K562 (cell line): ENCODE results near the gene LRRC49. TPM values are rescaled to one million over a fixed set of nuclear protein-coding genes. Genes with fewer than 3 reads are reported as not detected.

ENCODE experiments used
- ATAC-seq: fragments of 200-7000 bp; cut with Tn5 transposase; 3 replicates; pipeline ENCODE4 v1.9.1; 2020; ENCODE audit warnings: moderate library complexity
- BruUV-seq: library from RNA; stranded (reverse); fragments of 400-500 nt; replicated peaks from 2 replicates; lab custom pipeline; 2021; lab: Mats Ljungman, UMichigan
- CTCF ChIA-PET: fragments of 300-600 bp; formaldehyde crosslinking; extraction: SDS; loops from one replicate; lab custom pipeline; 2021; ENCODE audit warnings: low intra/inter-chr PET ratio; lab: Yijun Ruan, JAX
- POLR2A ChIA-PET: fragments of 300-600, 350-650 bp; sonication (Branson Sonifier 250); formaldehyde crosslinking; extraction: SDS; loops from one replicate; lab custom pipeline; 2021; ENCODE audit warnings: antibody characterized with exemption, inconsistent platforms; lab: Yijun Ruan, JAX
- DNase-seq, 4 experiments: peaks; one replicate each; pipeline versions ENCODE4 v3.0.0 to v3.0.0-alpha.2; 2011 to 2018; ENCODE audit warnings: low spot score in 3 of 4, mixed read lengths in 3 of 4; ENCODE audit errors: extremely low read depth in 1 of 4
- FAIRE-seq: peaks from 2 replicates; lab custom pipeline; 2011; peaks lifted over from hg19 to GRCh38; lab: Jason Lieb, UNC
- H2AFZ ChIP-seq: 2 replicates; pipeline ENCODE4 v1.6.0; 2011; ENCODE audit warnings: low read depth, low read length, control low read depth, inconsistent platforms
- H3K27ac ChIP-seq: fragments of 200-600 bp; 3 replicates; pipeline ENCODE4 v1.8.0; 2011; ENCODE audit warnings: low read depth, mild to moderate bottlenecking, control low read depth, inconsistent platforms, low read length, moderate library complexity, mixed read lengths; ENCODE audit errors: extremely low read depth
- H3K27me3 ChIP-seq, 2 experiments: fragments of 300-600 bp in 1 of 2; 2 replicates in 1 of 2; 3 replicates in 1 of 2; pipeline versions ENCODE4 v1.6.0 to v1.8.0; 2011; ENCODE audit warnings: inconsistent platforms in 2 of 2, low read length in 2 of 2, mild to moderate bottlenecking in 1 of 2, mixed read lengths in 1 of 2, moderate library complexity in 1 of 2; ENCODE audit not compliant: control insufficient read depth in 2 of 2, insufficient read depth in 2 of 2
- H3K36me3 ChIP-seq: fragments of 300-600 bp; 3 replicates; pipeline ENCODE4 v1.8.0; 2011; ENCODE audit warnings: mild to moderate bottlenecking, low read length, inconsistent platforms; ENCODE audit not compliant: control insufficient read depth, insufficient read depth
- H3K4me1 ChIP-seq, 2 experiments: fragments of 200-600 bp in 1 of 2; replicated peaks in 1 of 2; 2 replicates in 1 of 2; 3 replicates in 1 of 2; pipeline versions ENCODE4 v1.5.1 to v1.8.0; 2011; ENCODE audit warnings: inconsistent platforms in 2 of 2, low read length in 2 of 2, mild to moderate bottlenecking in 1 of 2, mixed read lengths in 1 of 2, moderate library complexity in 1 of 2; ENCODE audit not compliant: control insufficient read depth in 2 of 2, insufficient read depth in 2 of 2
- H3K4me2 ChIP-seq: 2 replicates; pipeline ENCODE4 v1.6.1; 2011; ENCODE audit warnings: low read length, control low read depth, inconsistent platforms, mixed read lengths; ENCODE audit not compliant: insufficient read depth
- H3K4me3 ChIP-seq: fragments of 200-600 bp; sonication (generic), shearing (Covaris generic); 2 replicates; pipeline ENCODE4 v1.5.1; 2016; ENCODE audit warnings: control low read depth, inconsistent platforms
- H3K79me2 ChIP-seq: fragments of 200-600 bp; 3 replicates; pipeline ENCODE4 v1.8.0; 2011; ENCODE audit warnings: low read length, inconsistent platforms; ENCODE audit not compliant: control insufficient read depth, insufficient read depth
- H3K9ac ChIP-seq, 2 experiments: 2 replicates each; pipeline versions ENCODE4 v1.6.0 to v1.6.1; 2011; ENCODE audit warnings: low read depth in 2 of 2, low read length in 2 of 2, control low read depth in 1 of 2, inconsistent platforms in 1 of 2, mild to moderate bottlenecking in 1 of 2, mixed read lengths in 1 of 2; ENCODE audit not compliant: insufficient read depth in 1 of 2
- H3K9me1 ChIP-seq: one replicate; pipeline ENCODE4 v1.6.0; 2011; ENCODE audit warnings: inconsistent platforms, mild to moderate bottlenecking, low read length, moderate library complexity; ENCODE audit not compliant: control insufficient read depth, insufficient read depth
- H3K9me3 ChIP-seq: replicated peaks from 2 replicates; pipeline ENCODE4 v1.5.1; 2011; ENCODE audit warnings: low read depth, low read length, inconsistent platforms; ENCODE audit not compliant: control insufficient read depth, insufficient read depth
- H4K20me1 ChIP-seq: replicated peaks from 2 replicates; pipeline ENCODE4 v1.6.1; 2011; ENCODE audit warnings: low read length, inconsistent platforms, mixed read lengths; ENCODE audit not compliant: control insufficient read depth, insufficient read depth
- CC2D1A ChIP-seq: fragments of 450-650 bp; IDR thresholded peaks from 2 replicates; pipeline ENCODE4 v1.6.1; 2017; ENCODE audit warnings: mild to moderate bottlenecking
- CHD2 ChIP-seq: IDR thresholded peaks from 2 replicates; pipeline ENCODE4 v1.6.1; 2011; ENCODE audit warnings: low read depth, low read length
- ETV6 ChIP-seq, 3 experiments: fragments of 150-350 bp in 1 of 3; sonication (generic) in 1 of 3; formaldehyde crosslinking in 1 of 3; IDR thresholded peaks; 2 replicates each; pipeline versions ENCODE4 v1.6.1 to v1.8.0; 2014 to 2022; ENCODE audit warnings: borderline replicate concordance in 2 of 3, low read depth in 2 of 3, antibody characterized with exemption in 1 of 3, low read length in 1 of 3, mild to moderate bottlenecking in 1 of 3, missing genetic modification reagents in 1 of 3
- EZH2 ChIP-seq: IDR thresholded peaks from 2 replicates; pipeline ENCODE4 v1.6.1; 2012; ENCODE audit warnings: low read depth, mild to moderate bottlenecking, inconsistent platforms, low read length, borderline replicate concordance
- IRF2 ChIP-seq: sonication (generic); formaldehyde crosslinking; IDR thresholded peaks from 2 replicates; pipeline ENCODE4 v1.8.1; 2022; ENCODE audit warnings: mild to moderate bottlenecking, missing genetic modification reagents
- JUNB ChIP-seq: fragments of 450-650 bp; formaldehyde crosslinking; conservative IDR thresholded peaks from 2 replicates; pipeline ENCODE4 v1.4.0; 2020; ENCODE audit warnings: mild to moderate bottlenecking
- MBD1 ChIP-seq: fragments of 250-450 bp; sonication (Bioruptor Pico); IDR thresholded peaks from 2 replicates; pipeline ENCODE4 v1.8.0; 2022; ENCODE audit warnings: inconsistent platforms
- NFIX ChIP-seq: fragments of 250-450 bp; sonication (Bioruptor Pico); IDR thresholded peaks from 2 replicates; pipeline ENCODE4 v1.4.0; 2020; ENCODE audit warnings: low read depth, mild to moderate bottlenecking, moderate library complexity
- PTBP1 ChIP-seq: fragments of 200-400 bp; formaldehyde crosslinking; IDR thresholded peaks from 2 replicates; pipeline ENCODE4 v1.6.1; 2017; ENCODE audit warnings: low read depth, low read length
- SMAD3 ChIP-seq: fragments of 450-650 bp; formaldehyde crosslinking; conservative IDR thresholded peaks from 2 replicates; pipeline ENCODE4 v1.4.0; 2020; ENCODE audit warnings: mild to moderate bottlenecking
- TSC22D4 ChIP-seq: fragments of 450-650 bp; IDR thresholded peaks from 2 replicates; pipeline ENCODE4 v1.6.1; 2016; ENCODE audit warnings: missing genetic modification characterization, missing biosample characterization, control low read depth
- ZNF282 ChIP-seq: sonication (generic); formaldehyde crosslinking; IDR thresholded peaks from 2 replicates; pipeline ENCODE4 v1.8.1; 2023; ENCODE audit warnings: missing genetic modification reagents
- ZNF707 ChIP-seq: fragments of 250-450 bp; sonication (Bioruptor Pico); conservative IDR thresholded peaks from 2 replicates; pipeline ENCODE4 v1.8.0; 2022; ENCODE audit warnings: inconsistent platforms, mild to moderate bottlenecking, moderate library complexity
- WGBS: fragments of 100-300 bp; shearing (Covaris generic); methylation state at CpG from one replicate; pipeline ENCODE4 v1.1.6; 2016; ENCODE audit warnings: low coverage, mixed read lengths; ENCODE audit not compliant: insufficient coverage; ENCODE audit errors: missing lambda C conversion rate; 5-methylcytosine and 5-hydroxymethylcytosine counted together
- in situ Hi-C: fragments of 300-500 bp; cut with MboI; formaldehyde crosslinking; loops from 4 replicates; pipeline ENCODE4 v1.15.0; 2018; ENCODE audit warnings: inconsistent platforms, mixed read lengths
- intact Hi-C: fragments of 100-400 bp; cut with micrococcal nuclease; formaldehyde crosslinking; loops from 2 replicates; pipeline ENCODE4 v1.14.2; 2022
- polyA plus RNA-seq, 8 experiments: library from polyadenylated mRNA; depleted of rRNA in 4 of 8; stranded (reverse) in 5 of 8; unstranded in 3 of 8; fragments of >200 nt; fragmentation: Nextera tagmentation in 2 of 8; fragmentation: Illumina TruSeq in 1 of 8; extraction: Ambion mirVana in 2 of 8; extraction: Trizol in 1 of 8; gene quantifications; 2 replicates each; pipeline versions ENCODE4 v1.2.1 to v1.2.3, GENCODE V29; 2011 to 2014; ENCODE audit warnings: inconsistent platforms in 1 of 8, missing spikeins in 1 of 8
- total RNA-seq, 7 experiments: library from RNA; depleted of rRNA in 6 of 7; stranded (reverse); fragments of >200 nt in 6 of 7; fragmentation: Illumina TruSeq in 2 of 7; extraction: Trizol in 2 of 7; gene quantifications; 2 replicates each; pipeline versions ENCODE4 v1.2.1 to v1.2.3, GENCODE V29; 2011 to 2021; ENCODE audit warnings: low replicate concordance in 1 of 7
- TF ChIP-seq, protein P1 (sequence below): fragments of 250-450 bp; sonication (Bioruptor Pico); IDR thresholded peaks from 2 replicates; pipeline ENCODE4 v1.5.0; 2022; ENCODE audit warnings: mild to moderate bottlenecking
- TF ChIP-seq, protein P2 (sequence below), 3 experiments: IDR thresholded peaks in 2 of 3; conservative IDR thresholded peaks in 1 of 3; 2 replicates each; pipeline ENCODE4 v1.5.1; 2011 to 2012; ENCODE audit warnings: low read length in 3 of 3, mild to moderate bottlenecking in 3 of 3, control low read depth in 2 of 3, improper control_type of control experiment in 1 of 3, inconsistent platforms in 1 of 3, low read depth in 1 of 3, mixed read lengths in 1 of 3, moderate library complexity in 1 of 3; ENCODE audit not compliant: insufficient read depth in 2 of 3

LRRC49 gene
- total and polyA plus RNA-seq, 9 of the 15 experiments (the other 6 are each of a cell fraction or from before 2014, with no cell fraction given), result 0.32 TPM; not detected in 8

- no peaks in the 10 kb centered on the region; a peak in 1 of 5 replicates for H3K4me1 ChIP-seq
- in situ Hi-C loops (no loop called here), intact Hi-C loops (no loop called here)
- no peak overlapping the region for H3K4me2 ChIP-seq
- no TSS peak for BruUV-seq
- ATAC-seq, result no peak
- no peaks in the 10 kb centered on the region for H3K36me3 ChIP-seq
- H3K4me3 ChIP-seq, result no peak overlapping the region
- FAIRE-seq, result no peak
- H2AFZ ChIP-seq, result no peak overlapping the region
- no peaks in the 10 kb centered on the region for H3K9me1 ChIP-seq
- no peak overlapping the region for H3K27ac ChIP-seq
- H3K27me3 ChIP-seq, result peaks cover 2 to 8% of the 10 kb centered on the region in 2 experiments; a peak in 3 of 5 replicates
- WGBS, result 3% methylated on average over 4 of the region's 4 CpGs
- ChIA-PET CTCF (no interaction called here), POLR2A (no interaction called here)
- TF ChIP-seq JUNB (CRISPR knock-in tag), result no peak
- TF ChIP-seq, protein P1, sequence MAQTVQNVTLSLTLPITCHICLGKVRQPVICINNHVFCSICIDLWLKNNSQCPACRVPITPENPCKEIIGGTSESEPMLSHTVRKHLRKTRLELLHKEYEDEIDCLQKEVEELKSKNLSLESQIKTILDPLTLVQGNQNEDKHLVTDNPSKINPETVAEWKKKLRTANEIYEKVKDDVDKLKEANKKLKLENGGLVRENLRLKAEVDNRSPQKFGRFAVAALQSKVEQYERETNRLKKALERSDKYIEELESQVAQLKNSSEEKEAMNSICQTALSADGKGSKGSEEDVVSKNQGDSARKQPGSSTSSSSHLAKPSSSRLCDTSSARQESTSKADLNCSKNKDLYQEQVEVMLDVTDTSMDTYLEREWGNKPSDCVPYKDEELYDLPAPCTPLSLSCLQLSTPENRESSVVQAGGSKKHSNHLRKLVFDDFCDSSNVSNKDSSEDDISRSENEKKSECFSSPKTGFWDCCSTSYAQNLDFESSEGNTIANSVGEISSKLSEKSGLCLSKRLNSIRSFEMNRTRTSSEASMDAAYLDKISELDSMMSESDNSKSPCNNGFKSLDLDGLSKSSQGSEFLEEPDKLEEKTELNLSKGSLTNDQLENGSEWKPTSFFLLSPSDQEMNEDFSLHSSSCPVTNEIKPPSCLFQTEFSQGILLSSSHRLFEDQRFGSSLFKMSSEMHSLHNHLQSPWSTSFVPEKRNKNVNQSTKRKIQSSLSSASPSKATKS (CRISPR knock-in tag), result no peak
- TF ChIP-seq PTBP1, result no peak
- TF ChIP-seq SMAD3, result no peak
- TF ChIP-seq CHD2, result no peak
- TF ChIP-seq IRF2, result no peak
- TF ChIP-seq CC2D1A, result no peak
- TF ChIP-seq ZNF707 (CRISPR knock-in tag), result no peak
- no peak for TF ChIP-seq MBD1
- no peak for TF ChIP-seq ZNF282 (CRISPR knock-in tag)
- TF ChIP-seq NFIX (CRISPR knock-in tag), result no peak
- TF ChIP-seq ETV6 (IDR thresholded peaks at IDR 0.05; ENCODE audit: borderline replicate concordance in 1 of 2, low read depth in 2 of 2, low read length in 1 of 2), result no peak
- no peak for TF ChIP-seq ETV6 (CRISPR knock-in tag; IDR thresholded peaks at IDR 0.05; ENCODE audit: borderline replicate concordance)
- TF ChIP-seq, protein P2, sequence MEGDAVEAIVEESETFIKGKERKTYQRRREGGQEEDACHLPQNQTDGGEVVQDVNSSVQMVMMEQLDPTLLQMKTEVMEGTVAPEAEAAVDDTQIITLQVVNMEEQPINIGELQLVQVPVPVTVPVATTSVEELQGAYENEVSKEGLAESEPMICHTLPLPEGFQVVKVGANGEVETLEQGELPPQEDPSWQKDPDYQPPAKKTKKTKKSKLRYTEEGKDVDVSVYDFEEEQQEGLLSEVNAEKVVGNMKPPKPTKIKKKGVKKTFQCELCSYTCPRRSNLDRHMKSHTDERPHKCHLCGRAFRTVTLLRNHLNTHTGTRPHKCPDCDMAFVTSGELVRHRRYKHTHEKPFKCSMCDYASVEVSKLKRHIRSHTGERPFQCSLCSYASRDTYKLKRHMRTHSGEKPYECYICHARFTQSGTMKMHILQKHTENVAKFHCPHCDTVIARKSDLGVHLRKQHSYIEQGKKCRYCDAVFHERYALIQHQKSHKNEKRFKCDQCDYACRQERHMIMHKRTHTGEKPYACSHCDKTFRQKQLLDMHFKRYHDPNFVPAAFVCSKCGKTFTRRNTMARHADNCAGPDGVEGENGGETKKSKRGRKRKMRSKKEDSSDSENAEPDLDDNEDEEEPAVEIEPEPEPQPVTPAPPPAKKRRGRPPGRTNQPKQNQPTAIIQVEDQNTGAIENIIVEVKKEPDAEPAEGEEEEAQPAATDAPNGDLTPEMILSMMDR (IDR thresholded peaks at IDR 0.05 in 2 of 3, conservative IDR thresholded peaks at IDR 0.05 in 1 of 3; ENCODE audit: insufficient read depth in 2 of 3, low read depth in 1 of 3, low read length in 3 of 3), result no peak
- TF ChIP-seq TSC22D4 (tag), result no peak
- no peak for TF ChIP-seq EZH2
- no peak overlapping the region for H3K9ac ChIP-seq
- no peak for DNase-seq
- no peaks in the 10 kb centered on the region for H3K79me2 ChIP-seq
- H3K9me3 ChIP-seq, result no peaks in the 10 kb centered on the region
- H4K20me1 ChIP-seq, result no peaks in the 10 kb centered on the region
Observed at GRCh38 chr15:70854666-70854976, 38.0 kb upstream of the LRRC49 start.
